Peyer's patch (tissue), 4 donors: ENCODE data around the gene TMEM37. TPM values are rescaled to one million over a fixed set of nuclear protein-coding genes. Genes with fewer than 3 reads are reported as not detected.

Experiments
- DNase-seq, 3 donors: peaks; one replicate each; pipeline ENCODE4 v3.0.0-alpha.2; 2017 to 2019
- H3K27ac ChIP-seq, 4 donors: fragments of 200-600 bp; sonication (generic); one replicate each; pipeline ENCODE4 v1.5.1; 2016 to 2019
- H3K27me3 ChIP-seq, 2 donors: fragments of 200-600 bp; sonication (generic); one replicate each; pipeline ENCODE4 v1.5.1; 2019
- H3K36me3 ChIP-seq, 3 donors: fragments of 200-600 bp; sonication (generic); one replicate each; pipeline ENCODE4 v1.5.1; 2016 to 2019
- H3K4me1 ChIP-seq, 4 donors: fragments of 200-600 bp; sonication (generic); one replicate each; pipeline ENCODE4 v1.5.1; 2016 to 2019
- H3K4me3 ChIP-seq, 4 donors: fragments of 200-600 bp; sonication (generic); 1 replicate in 3 of 4; 2 replicates in 1 of 4; pipeline ENCODE4 v1.5.1; 2016 to 2019; ENCODE audit warnings: mild to moderate bottlenecking in 1 of 4
- H3K9me3 ChIP-seq, 4 donors: fragments of 200-600 bp; sonication (generic); one replicate each; pipeline ENCODE4 v1.5.1; 2016 to 2019; ENCODE audit warnings: mild to moderate bottlenecking in 1 of 4
- CTCF ChIP-seq, 6 experiments: fragments of 450-650 bp in 4 of 6; fragments of 200-600 bp in 2 of 6; sonication (generic) in 1 of 6; IDR thresholded peaks; one replicate each; pipeline ENCODE4 v1.5.1; 2017 to 2019; ENCODE audit warnings: antibody characterized with exemption in 6 of 6, mild to moderate bottlenecking in 3 of 6, moderate library complexity in 1 of 6
- POLR2A ChIP-seq, 2 donors: fragments of 450-650 bp; IDR thresholded peaks; one replicate each; pipeline ENCODE4 v1.5.1; 2017; ENCODE audit warnings: antibody characterized with exemption in 2 of 2, mild to moderate bottlenecking in 2 of 2, moderate library complexity in 2 of 2
- total RNA-seq, 4 donors: library from RNA; depleted of rRNA; stranded (reverse); fragments of >200 nt; gene quantifications; one replicate each; pipeline ENCODE4 v1.1.0, GENCODE V29; 2016

The TMEM37 gene
- total RNA-seq, 4 donors from 2014 or later, result 17.3 to 542 (median 214) TPM

- no peak for DNase-seq
- Histone ChIP-seq H3K4me1 (peaks cover 0 to 14% (median 0%) of the 10 kb centered on the region in 4 donors), H3K27me3 (no peaks in the 10 kb centered on the region), H3K9me3 (no peaks in the 10 kb centered on the region), H3K27ac (no peak overlapping the region), H3K36me3 (no peaks in the 10 kb centered on the region), H3K4me3 (no peak overlapping the region)
- TF ChIP-seq CTCF (IDR thresholded peaks at IDR 0.05) (no peak), POLR2A (IDR thresholded peaks at IDR 0.05) (no peak)
Measured at GRCh38 chr2:119415630-119416029, 16.0 kb upstream of the TMEM37 start.

GRCh38 chr2:119416299-119416923 lies 15.2 kb upstream of the TMEM37 start:
- no peaks in the 10 kb centered on the region for H3K36me3 ChIP-seq

GRCh38 chr2:119417908-119418307 lies 13.7 kb upstream of the TMEM37 start:
- TF ChIP-seq POLR2A (IDR thresholded peaks at IDR 0.05), result peak in 1 of 2 donors; percentile 30
- no peak for TF ChIP-seq CTCF (IDR thresholded peaks at IDR 0.05)
- Histone ChIP-seq H3K27me3 (no peaks in the 10 kb centered on the region), H3K4me3 (no peak overlapping the region), H3K36me3 (no peaks in the 10 kb centered on the region), H3K4me1 (peaks cover 0 to 30% (median 5%) of the 10 kb centered on the region in 4 donors), H3K27ac (peak overlapping the region in 2 of 4 donors; percentile 61 to 78), H3K9me3 (no peaks in the 10 kb centered on the region)
- DNase-seq, result no peak

More at GRCh38 chr2:119416299-119416923, 15.2 kb upstream of the TMEM37 start:
- no peaks in the 10 kb centered on the region for H3K9me3 ChIP-seq
- TF ChIP-seq CTCF (IDR thresholded peaks at IDR 0.05), result no peak
- TF ChIP-seq POLR2A (IDR thresholded peaks at IDR 0.05), result no peak
- H3K27me3 ChIP-seq, result no peaks in the 10 kb centered on the region
- H3K4me3 ChIP-seq, result no peak overlapping the region
- peaks cover 0 to 16% (median 3%) of the 10 kb centered on the region in 4 donors for H3K4me1 ChIP-seq
- no peak for DNase-seq
- H3K27ac ChIP-seq, result no peak overlapping the region

- H3K4me1 ChIP-seq, result peaks cover 0 to 34% (median 7%) of the 10 kb centered on the region in 4 donors
- DNase-seq, result no peak
- no peaks in the 10 kb centered on the region for H3K36me3 ChIP-seq
- H3K4me3 ChIP-seq, result no peak overlapping the region
- no peaks in the 10 kb centered on the region for H3K27me3 ChIP-seq
- H3K9me3 ChIP-seq, result no peaks in the 10 kb centered on the region
- H3K27ac ChIP-seq, result no peak overlapping the region
- TF ChIP-seq CTCF (IDR thresholded peaks at IDR 0.05), result no peak
- no peak for TF ChIP-seq POLR2A (IDR thresholded peaks at IDR 0.05)
Measured at GRCh38 chr2:119419065-119419464, 12.6 kb upstream of the TMEM37 start.

GRCh38 chr2:119419803-119420508 lies 11.7 kb upstream of the TMEM37 start:
- H3K27me3 ChIP-seq, result no peaks in the 10 kb centered on the region
- no peaks in the 10 kb centered on the region for H3K36me3 ChIP-seq
- H3K4me3 ChIP-seq, result no peak overlapping the region
- TF ChIP-seq CTCF (IDR thresholded peaks at IDR 0.05) (no peak), POLR2A (IDR thresholded peaks at IDR 0.05) (no peak)
- peak overlapping the region in 2 of 4 donors; percentile 27 to 77 for H3K27ac ChIP-seq
- peaks cover 0 to 43% (median 7%) of the 10 kb centered on the region in 4 donors for H3K4me1 ChIP-seq
- no peaks in the 10 kb centered on the region for H3K9me3 ChIP-seq
- DNase-seq, result peak in 1 of 3 donors; percentile 61
